ENCODE results near the gene DDIT3.
"Not testable (repeated sequence)": the region's sequence is repeated elsewhere in the genome, so short reads cannot be mapped to it uniquely, and the experiment has no call there.

The DDIT3 gene

DNA sequence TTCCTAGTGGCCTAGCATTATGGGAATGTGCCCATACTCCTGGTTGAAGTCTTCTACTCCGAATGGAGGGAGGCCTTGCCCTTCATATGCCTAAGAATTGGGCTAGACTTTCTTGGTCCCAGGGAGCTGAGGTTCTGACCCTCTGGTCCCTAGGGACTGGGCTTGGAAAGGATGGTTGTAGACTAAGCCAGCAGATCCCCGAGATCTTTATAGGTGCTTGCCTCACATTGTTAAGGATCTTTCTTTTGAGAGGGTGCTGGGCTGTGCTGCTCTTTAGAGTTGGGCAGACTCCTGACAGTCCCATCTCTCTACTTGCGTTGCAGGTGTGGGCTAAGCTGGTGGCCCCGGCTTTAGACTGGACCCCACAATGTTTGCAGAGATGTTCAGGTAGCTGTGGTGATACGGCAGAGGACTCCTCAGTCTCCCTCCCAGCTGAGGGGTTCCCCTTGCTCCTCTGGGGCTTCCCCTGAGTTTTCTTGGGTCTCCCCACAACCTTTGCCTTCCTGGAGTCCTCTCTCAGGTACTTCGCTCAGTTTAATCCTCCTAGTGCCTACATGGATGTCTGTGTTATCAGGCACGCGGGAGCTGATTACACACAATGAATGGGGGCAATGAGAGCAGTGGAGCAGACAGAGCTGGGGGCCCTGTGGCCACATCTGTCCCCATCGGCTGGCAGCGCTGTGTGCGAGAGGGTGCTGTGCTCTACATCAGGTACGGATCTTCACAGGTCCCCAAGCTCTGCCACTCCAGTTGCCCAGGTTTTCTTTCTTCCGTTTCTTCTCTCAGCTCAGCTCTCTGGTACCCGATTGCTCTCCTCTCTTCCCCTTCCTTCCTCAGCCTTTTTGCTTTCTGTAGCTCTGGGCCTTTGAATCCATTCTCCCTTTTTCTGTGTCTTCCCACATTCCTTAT lies 3.6 kb upstream of the DDIT3 start:
- DNase-seq (ENCODE audit: insufficient read length) (no peak), FAIRE-seq (no peak)
- TF ChIP-seq POLR2A (IDR thresholded peaks at IDR 0.05; ENCODE audit: low read depth, low read length) (no peak), POLR2AphosphoS5 (IDR thresholded peaks at IDR 0.05; ENCODE audit: low read depth, low read length) (0 out of 2 replicates have a peak, but pooled peaks have one; percentile 9)

DNA sequence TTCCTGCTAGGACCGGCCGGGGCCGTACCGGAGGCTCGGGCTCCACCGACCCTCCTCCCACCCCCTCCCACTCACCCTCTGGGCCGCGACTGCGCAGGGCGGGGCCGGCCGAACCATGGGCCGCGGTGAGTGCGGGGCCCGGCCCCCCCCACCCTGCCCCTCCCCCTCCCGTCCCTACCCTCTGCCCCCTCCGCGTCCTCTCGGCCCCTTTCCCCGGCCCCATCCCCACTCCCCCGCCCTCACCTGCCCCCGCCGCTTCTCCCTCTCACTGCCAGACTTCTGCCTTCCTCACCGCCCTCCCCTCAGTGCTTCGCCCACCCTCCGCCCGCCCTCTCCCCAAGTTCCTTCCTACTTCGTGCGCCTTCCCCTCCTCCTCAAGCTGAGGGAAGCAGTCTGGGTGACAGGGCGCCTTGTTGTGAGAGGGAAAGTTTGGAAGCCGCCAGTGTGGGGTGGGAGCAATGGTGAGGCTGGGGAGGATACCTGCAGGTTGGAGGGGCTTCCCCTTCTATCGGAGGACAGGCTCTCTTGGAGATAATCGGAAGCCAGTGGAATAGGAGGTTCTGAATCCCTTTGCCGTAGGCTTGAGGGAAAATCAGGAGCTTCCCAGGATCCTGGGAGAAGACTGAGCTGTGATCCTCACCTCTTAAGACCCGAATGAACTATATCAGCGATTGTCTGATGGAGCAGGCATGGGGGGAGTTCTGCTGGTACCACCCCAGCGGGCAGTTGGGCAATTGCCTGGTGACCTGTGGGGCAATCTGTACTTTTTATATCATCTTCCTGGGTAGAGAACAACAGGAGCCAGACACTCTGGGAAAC lies 2.8 kb upstream of the DDIT3 start:
- FAIRE-seq (peak; percentile 72), DNase-seq (ENCODE audit: insufficient read length) (no peak)
- peak; percentile 55; the same call in 1 of the 2 replicates for TF ChIP-seq POLR2A (IDR thresholded peaks at IDR 0.05; ENCODE audit: low read depth, low read length)
- TF ChIP-seq POLR2AphosphoS5 (IDR thresholded peaks at IDR 0.05; ENCODE audit: low read depth, low read length), result no peak
- TF ChIP-seq TAF1 (IDR thresholded peaks at IDR 0.05; ENCODE audit: borderline replicate concordance, low read depth, low read length), result no peak

DNA sequence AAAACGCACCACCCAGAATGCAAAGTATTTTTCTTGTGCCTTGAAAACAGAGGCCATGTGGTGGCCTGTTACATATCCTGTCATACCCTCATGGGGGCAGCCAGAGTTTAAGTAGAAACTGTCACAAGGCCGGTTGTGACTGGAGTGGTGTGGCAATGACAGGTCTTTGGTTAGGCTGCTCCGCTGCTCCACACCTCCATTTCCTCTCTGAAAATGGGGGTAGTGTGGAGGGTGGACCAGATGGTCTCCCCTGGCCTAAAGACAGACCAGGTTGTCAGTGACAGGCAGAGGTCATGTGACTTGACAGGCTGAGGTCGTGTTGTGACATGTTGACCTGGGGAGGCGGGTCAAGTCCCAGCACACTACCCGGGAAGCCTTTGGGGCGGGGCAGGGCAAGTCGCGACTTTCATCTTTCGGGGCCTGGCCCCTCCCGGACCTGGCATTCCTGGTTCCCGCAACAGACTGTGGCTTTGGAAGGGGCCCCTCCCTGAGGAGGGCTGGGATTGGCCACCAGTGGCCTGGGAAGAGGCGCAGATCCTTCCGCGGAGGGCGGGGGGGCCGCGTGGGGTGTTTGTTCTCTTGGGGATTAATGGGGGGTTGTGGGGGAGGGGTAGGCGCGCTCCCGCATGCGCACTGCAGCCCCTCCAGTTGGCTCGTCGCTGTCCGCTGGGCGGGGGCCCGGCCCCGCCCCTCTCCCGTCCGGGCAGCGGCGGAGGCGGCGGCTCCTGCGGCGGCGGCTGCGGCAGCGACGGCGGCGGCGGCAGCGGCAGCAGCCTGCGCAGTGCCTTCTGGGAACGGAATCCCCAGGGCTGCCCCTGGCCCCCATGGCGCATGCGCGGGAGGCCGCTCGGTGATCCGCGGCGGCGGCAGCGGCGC lies 1.9 kb upstream of the DDIT3 start, which contains the start of gene MBD6:
TSS of gene MBD6 (plus strand) at position 814 of the 876 bp plus-strand sequence. CDS start 1,480 bp downstream, outside the sequence.
- TF ChIP-seq POLR2A (IDR thresholded peaks at IDR 0.05; ENCODE audit: low read depth, low read length), result peak; percentile 60; the same call in 1 of the 2 replicates
- TF ChIP-seq POLR2AphosphoS5 (IDR thresholded peaks at IDR 0.05; ENCODE audit: low read depth, low read length), result peak; percentile 49
- TF ChIP-seq TAF1 (IDR thresholded peaks at IDR 0.05; ENCODE audit: borderline replicate concordance, low read depth, low read length), result 0 out of 2 replicates have a peak, but pooled peaks have one; percentile 28
- FAIRE-seq, result peak; percentile 92
- peak; percentile 99 for DNase-seq (ENCODE audit: insufficient read length)

DNA sequence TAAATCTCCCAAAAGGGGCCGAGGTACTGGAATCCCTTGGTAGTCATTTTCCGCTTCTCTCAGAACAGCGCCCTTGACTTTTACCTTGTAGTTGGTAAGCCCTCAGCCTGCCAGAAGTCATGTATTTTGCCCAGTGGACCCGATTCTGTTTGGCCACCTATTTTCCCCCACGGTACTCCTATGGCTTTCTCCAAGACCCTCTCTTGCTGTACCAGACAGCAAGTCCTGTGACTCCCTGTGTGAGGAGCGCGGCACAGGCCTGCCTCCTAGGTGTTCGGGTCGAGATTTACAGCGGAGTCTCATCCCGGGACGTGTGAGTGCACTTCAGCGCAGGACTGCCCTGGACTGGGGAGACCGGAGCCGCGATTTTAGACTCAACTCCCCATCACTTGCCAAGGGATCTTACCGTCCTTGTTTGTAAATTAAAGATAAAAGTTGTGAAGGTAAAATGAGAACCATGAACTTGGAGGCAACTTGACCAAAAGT lies 1.3 kb upstream of the DDIT3 start:
- 0 out of 2 replicates have a peak, but pooled peaks have one; percentile 8 for TF ChIP-seq POLR2AphosphoS5 (IDR thresholded peaks at IDR 0.05; ENCODE audit: low read depth, low read length)
- no peak for TF ChIP-seq TAF1 (IDR thresholded peaks at IDR 0.05; ENCODE audit: borderline replicate concordance, low read depth, low read length)
- TF ChIP-seq POLR2A (IDR thresholded peaks at IDR 0.05; ENCODE audit: low read depth, low read length), result no peak
- FAIRE-seq (no peak), DNase-seq (ENCODE audit: insufficient read length) (no peak)

- TF ChIP-seq TAF1 (IDR thresholded peaks at IDR 0.05; ENCODE audit: borderline replicate concordance, low read depth, low read length), result no peak
- TF ChIP-seq POLR2A (IDR thresholded peaks at IDR 0.05; ENCODE audit: low read depth, low read length), result no peak
- no peak for TF ChIP-seq POLR2AphosphoS5 (IDR thresholded peaks at IDR 0.05; ENCODE audit: low read depth, low read length)
- no peak for DNase-seq (ENCODE audit: insufficient read length)
- peak; percentile 5 for FAIRE-seq
Observed at GRCh38 chr12:57519796-57520052, 590 bp downstream of the DDIT3 start.

- DNase-seq (ENCODE audit: insufficient read length), result no peak
- TF ChIP-seq TAF1 (IDR thresholded peaks at IDR 0.05; ENCODE audit: borderline replicate concordance, low read depth, low read length), result no peak
- TF ChIP-seq POLR2A (IDR thresholded peaks at IDR 0.05; ENCODE audit: low read depth, low read length), result no peak
- no peak for TF ChIP-seq POLR2AphosphoS5 (IDR thresholded peaks at IDR 0.05; ENCODE audit: low read depth, low read length)
- FAIRE-seq, result no peak
Observed at GRCh38 chr12:57518920-57519795, 1.2 kb downstream of the DDIT3 start.

DNA sequence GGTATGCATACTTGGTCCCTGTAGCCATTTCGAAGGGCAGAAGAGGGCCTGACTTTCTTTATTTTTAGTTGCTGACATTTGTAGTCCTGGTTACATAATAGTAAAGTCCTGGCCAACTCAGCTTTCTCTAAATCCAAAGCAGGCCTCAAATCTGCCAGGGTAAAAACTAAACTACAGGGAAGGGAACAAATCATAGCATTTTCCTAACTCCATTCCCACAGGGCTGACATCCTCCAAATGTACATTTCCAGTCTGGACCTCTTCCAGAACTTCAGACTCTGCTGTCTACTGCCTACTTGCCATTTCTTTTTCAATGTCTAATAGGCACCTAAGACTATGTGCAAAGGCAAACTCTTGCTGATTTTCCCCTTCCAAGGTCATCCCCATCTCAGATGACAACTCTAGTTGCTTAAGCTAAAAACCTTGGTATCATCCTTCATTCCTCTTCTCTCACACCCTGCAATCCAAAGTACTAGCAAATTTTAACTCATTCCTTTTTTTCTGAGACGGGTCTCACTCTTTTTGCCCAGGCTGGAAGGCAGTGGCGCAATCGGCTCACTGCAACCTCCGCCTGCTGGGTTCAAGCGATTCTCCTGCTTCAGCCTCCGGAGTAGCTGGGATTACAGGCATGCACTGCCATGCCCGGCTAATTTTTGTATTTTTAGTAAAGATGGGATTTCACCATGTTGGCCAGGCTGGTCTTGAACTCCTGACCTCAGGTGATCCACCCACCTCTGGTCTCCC lies 2.0 kb downstream of the DDIT3 start:
- DNase-seq (ENCODE audit: insufficient read length), result no peak
- TF ChIP-seq POLR2A (IDR thresholded peaks at IDR 0.05; ENCODE audit: low read depth, low read length) (no peak), POLR2AphosphoS5 (IDR thresholded peaks at IDR 0.05; ENCODE audit: low read depth, low read length) (no peak), TAF1 (IDR thresholded peaks at IDR 0.05; ENCODE audit: borderline replicate concordance, low read depth, low read length) (no peak)
- no peak for FAIRE-seq

GRCh38 chr12:57517718-57518117 lies 2.6 kb downstream of the DDIT3 start:
- FAIRE-seq; DNase-seq (ENCODE audit: insufficient read length): not testable (repeated sequence)
- 0 out of 2 replicates have a peak, but pooled peaks have one; percentile 40 for TF ChIP-seq POLR2A (IDR thresholded peaks at IDR 0.05; ENCODE audit: low read depth, low read length)

- TF ChIP-seq POLR2AphosphoS5 (IDR thresholded peaks at IDR 0.05; ENCODE audit: low read depth, low read length) (no peak; the same call in 1 of the 2 replicates), TAF1 (IDR thresholded peaks at IDR 0.05; ENCODE audit: borderline replicate concordance, low read depth, low read length) (no peak), POLR2A (IDR thresholded peaks at IDR 0.05; ENCODE audit: low read depth, low read length) (no peak)
Observed at GRCh38 chr12:57517187-57517586, 3.1 kb downstream of the DDIT3 start.

More at GRCh38 chr12:57517187-57517586, 3.1 kb downstream of the DDIT3 start:
- DNase-seq (ENCODE audit: insufficient read length) (no peak), FAIRE-seq (no peak)

Measured in GM12892 (cell line).